Bronchial epithelial cell (primary cell): Measurements from ENCODE around the gene CTAGE8. TPM values are rescaled to one million over a fixed set of nuclear protein-coding genes. Genes with fewer than 3 reads are reported as not detected.
"Not testable (repeated sequence)": the region's sequence is repeated elsewhere in the genome, so short reads cannot be mapped to it uniquely, and the experiment has no call there.

Source experiments
- DNase-seq: peaks from one replicate; pipeline ENCODE4 v3.0.0-alpha.2; 2010; ENCODE audit warnings: low read depth
- FAIRE-seq: peaks from 2 replicates; lab custom pipeline; 2011; peaks lifted over from hg19 to GRCh38; lab: Jason Lieb, UNC
- H3K27me3 ChIP-seq: 2 replicates; pipeline ENCODE4 v1.5.1; 2011; ENCODE audit warnings: low read length; ENCODE audit not compliant: control insufficient read depth, insufficient read depth
- H3K36me3 ChIP-seq: 2 replicates; pipeline ENCODE4 v1.5.1; 2011; ENCODE audit warnings: low read length; ENCODE audit not compliant: control insufficient read depth, insufficient read depth
- H3K4me3 ChIP-seq: 2 replicates; pipeline ENCODE4 v1.5.1; 2011; ENCODE audit warnings: mild to moderate bottlenecking, low read depth, low read length, control low read depth
- total RNA-seq: library from RNA; depleted of rRNA; stranded (reverse); fragments of >200 nt; gene quantifications from 2 replicates; pipeline ENCODE4 v1.2.1, GENCODE V29; 2014

CTAGE8 gene
- total RNA-seq, 1 donor from 2014 or later, result 2.4 TPM

DNA sequence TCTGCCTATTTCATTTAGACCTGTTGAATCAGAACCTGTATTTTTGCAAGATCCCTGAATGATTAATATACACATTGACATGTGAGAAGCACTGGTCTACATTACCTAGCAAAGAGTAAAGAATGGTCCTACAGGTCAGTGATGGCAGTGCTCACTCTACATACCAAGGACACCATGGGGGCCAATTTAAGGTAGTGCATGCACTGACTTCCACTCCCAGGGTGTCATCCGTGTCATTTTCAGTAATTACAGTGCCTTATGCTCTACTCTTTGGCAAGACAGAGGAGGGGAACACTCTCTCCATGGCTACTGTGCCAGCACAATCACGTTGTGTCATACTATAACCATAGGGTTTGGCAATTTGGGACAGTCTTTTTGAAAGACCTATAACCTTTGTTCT, 23.7 kb downstream of the CTAGE8 start:
- not testable (repeated sequence) for DNase-seq, FAIRE-seq, H3K36me3 ChIP-seq, H3K27me3 ChIP-seq, H3K4me3 ChIP-seq

DNA sequence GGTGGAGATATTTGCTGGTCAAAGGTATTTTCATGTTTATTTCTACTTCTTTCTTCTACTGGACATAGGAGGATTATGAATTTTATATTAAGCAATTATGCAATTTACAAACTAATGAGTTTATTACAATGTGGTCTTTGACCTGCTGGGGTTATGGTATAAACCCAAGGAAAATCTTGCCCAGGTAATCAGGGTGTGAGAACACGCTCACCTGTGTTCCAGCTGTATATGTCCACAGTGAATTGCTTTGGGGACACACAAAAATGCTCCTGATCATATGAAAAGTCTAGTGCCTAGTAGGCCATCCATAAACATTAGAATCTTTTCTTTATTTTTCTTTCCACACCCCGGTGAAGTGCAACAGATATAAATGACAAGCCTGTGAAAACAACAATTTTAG, 29.7 kb downstream of the CTAGE8 start, which contains the start of gene OR2A42:
Gene OR2A42 (minus strand): TSS at position 241 of the 400 bp plus-strand sequence. CDS start 6,762 bp downstream, outside the sequence.
- not testable (repeated sequence) for DNase-seq, H3K27me3 ChIP-seq, H3K4me3 ChIP-seq, FAIRE-seq, H3K36me3 ChIP-seq

DNA sequence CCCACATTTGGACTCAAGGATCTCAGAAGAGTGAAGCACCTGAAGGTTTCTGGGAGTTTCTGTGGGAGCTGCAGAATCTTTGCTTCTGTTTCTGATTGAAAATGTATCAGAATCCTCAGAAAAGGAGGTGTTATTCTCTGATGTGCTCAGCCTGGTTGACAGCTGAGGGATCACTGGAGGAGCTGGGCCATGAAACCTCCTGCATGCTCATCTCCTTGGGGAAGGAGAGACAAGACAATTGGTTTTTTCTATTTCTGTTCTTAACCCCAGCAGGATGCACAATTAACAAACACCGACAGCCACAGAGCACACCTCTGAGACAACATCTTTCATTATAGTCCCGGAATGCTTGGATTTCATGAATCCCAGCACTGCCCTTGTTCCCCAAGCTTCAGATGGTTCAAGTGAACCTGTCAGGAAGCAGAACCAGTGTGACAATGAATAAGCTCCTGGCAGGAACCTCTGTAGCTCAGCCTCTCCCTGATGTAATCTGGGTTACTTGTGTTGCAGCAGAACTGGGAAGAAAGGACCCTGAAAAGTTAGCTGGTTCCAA, 30.5 kb downstream of the CTAGE8 start:
- FAIRE-seq, H3K4me3 ChIP-seq, H3K27me3 ChIP-seq, H3K36me3 ChIP-seq, DNase-seq: not testable (repeated sequence)

DNA sequence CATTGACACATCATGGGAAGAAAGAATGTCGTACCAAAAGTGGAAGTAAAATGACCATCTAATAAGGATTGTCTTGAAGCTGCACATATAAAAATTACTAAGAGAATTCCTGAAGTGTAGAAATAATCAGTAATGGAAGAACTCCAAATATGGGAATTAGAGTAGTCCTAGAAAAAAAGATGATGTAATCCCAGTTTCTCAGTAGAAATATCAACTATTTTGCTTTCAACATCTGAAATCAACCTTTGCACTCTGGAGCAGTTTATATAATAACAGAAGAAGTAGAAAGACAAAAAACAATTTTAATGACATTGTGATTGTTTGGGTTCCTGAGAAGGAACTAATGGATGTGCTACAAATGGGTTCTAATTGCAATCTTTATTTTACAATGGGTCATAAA, 36.0 kb downstream of the CTAGE8 start:
- not testable (repeated sequence) for DNase-seq, H3K4me3 ChIP-seq, FAIRE-seq

DNA sequence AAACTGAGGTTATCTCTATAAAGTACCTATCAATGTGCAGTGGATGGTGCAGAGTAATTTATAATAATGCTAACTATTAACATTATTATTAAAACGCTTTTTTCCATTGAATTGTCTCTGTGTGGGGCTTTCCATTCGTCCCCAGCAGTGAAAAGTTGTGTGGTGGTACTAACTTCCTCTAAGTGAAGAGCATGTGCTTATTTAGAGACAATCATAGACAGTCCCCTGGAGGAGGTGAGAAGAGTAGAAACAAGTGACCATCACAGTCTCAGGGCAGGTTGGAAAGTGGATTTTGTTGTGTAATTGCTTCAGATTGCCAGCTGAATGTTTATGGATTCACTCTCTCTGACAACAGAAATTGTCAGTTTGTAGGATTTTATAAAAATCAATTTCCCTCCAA, 38.1 kb downstream of the CTAGE8 start:
- not testable (repeated sequence) for H3K4me3 ChIP-seq, FAIRE-seq, H3K27me3 ChIP-seq, H3K36me3 ChIP-seq, DNase-seq

More for the DNA sequence above, 36.0 kb downstream of the CTAGE8 start:
- H3K27me3 ChIP-seq, H3K36me3 ChIP-seq: not testable (repeated sequence)

DNA sequence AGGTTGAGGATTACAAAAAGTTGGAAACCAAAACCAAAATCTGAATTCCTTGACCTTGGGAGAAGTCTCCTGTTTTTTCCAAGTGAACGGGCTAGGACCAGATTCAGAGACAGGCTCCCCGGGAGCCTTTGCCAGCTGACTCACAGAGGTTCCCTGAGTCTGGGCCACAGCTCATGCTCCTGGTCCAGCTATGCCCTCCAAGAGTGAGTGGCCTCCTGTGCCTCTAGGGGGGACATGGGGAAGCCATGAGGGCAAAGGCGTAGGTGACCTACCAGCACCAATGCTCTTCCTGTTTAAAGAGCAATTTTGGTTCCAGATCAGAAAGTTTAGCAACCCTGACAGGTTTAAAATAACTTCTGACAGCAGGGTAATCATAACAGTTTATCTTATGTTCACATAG, 40.3 kb downstream of the CTAGE8 start:
- FAIRE-seq, DNase-seq, H3K4me3 ChIP-seq, H3K27me3 ChIP-seq, H3K36me3 ChIP-seq: not testable (repeated sequence)

DNA sequence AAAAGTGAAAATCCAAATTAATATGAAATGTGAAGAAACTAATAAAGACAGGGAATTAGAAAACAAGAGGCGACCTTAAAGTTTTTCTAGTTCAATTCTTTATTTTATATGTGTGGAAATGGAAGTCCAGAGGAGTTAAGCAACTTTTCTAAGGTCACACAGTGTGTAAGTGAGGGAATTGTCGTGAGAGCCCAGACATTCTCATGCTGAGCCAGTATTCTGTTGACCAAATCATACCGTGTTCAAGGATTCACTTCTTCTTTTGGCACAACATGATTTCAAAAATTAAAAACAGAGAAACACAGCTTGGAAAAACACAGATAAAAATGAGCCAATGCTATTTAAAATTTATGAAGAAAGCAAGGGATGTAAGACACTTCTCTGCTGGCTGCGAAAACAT, 42.2 kb downstream of the CTAGE8 start:
- H3K36me3 ChIP-seq, DNase-seq, H3K27me3 ChIP-seq, FAIRE-seq, H3K4me3 ChIP-seq: not testable (repeated sequence)

DNA sequence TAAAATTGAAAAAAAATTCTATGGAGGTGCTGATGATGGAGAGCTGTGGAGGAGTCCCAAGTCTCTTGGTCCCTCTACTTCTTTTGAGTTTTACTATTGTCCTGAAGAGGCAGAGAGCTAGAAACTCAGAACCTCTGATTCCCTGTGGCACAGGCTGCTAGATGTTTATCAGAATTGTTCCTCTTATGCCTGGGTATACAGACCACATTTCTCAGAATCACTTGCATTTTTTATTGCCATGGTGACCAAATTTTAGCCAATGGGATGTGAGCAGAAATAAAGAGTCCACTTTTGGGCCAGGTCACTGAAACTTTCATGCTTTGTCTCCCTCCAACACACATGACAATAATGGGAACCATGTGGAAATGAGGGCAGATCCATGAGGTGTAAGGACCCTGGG, 45.4 kb downstream of the CTAGE8 start:
- not testable (repeated sequence) for H3K27me3 ChIP-seq, H3K36me3 ChIP-seq, FAIRE-seq, H3K4me3 ChIP-seq, DNase-seq

DNA sequence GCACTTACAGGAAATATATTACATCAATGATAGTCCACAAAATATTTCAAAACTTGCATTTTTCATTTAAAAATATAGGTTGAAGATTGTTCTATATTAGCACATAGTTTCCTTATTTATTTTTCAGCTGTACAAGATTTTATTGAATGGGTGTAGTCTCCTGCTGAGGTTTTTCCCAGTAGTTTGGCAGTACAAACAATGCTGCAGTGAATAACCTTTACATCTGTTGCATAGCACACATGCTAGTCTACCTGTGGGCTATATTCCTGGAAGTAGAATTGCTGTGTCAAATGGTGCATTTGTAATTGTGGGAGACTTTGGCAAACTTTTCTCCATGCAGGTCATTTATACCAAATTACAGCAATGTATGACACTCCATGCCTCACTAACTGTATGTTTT, 48.6 kb downstream of the CTAGE8 start:
- H3K4me3 ChIP-seq, H3K36me3 ChIP-seq, FAIRE-seq, H3K27me3 ChIP-seq, DNase-seq: not testable (repeated sequence)

DNA sequence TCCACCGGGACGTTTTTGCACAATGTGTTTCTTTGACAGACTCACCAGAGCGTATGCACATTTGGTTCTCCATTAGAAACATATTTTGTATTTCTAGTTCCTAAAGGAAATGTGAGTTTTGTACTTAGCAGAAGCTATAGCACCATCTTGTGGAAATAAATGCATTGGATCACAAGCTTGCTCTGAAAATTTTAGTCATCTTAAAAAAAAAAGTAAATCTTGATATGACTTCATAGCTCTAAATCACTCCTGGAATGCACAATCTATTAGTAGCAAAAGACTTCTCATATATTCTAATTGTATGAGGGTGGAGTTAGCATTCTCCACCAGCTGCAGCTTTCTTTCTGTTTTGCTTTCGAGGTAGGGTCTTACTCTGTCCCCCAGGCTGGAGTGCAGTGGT, 49.9 kb downstream of the CTAGE8 start:
- H3K27me3 ChIP-seq, FAIRE-seq, H3K4me3 ChIP-seq: not testable (repeated sequence)

DNA sequence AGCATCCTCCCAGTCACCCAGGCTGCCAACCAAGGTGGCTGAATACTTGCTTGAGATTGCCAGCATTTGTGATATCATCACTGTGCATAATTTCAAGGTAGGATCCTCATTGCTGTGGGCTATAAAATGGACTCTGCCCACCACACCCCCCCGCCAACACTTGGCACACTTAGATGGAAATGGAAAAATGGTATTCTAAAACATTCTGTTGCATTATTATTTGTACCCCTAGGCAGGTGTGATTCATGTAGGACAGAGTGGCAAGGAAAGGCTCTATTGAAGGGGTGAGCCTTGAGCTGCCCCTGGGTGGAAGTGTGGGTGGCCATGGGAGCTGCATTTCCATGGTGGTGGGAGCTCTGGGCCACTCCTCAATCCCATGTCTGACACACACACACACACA, 50.5 kb downstream of the CTAGE8 start:
- FAIRE-seq, H3K4me3 ChIP-seq, H3K27me3 ChIP-seq, DNase-seq, H3K36me3 ChIP-seq: not testable (repeated sequence)

More for the DNA sequence above, 49.9 kb downstream of the CTAGE8 start:
- H3K36me3 ChIP-seq, DNase-seq: not testable (repeated sequence)

DNA sequence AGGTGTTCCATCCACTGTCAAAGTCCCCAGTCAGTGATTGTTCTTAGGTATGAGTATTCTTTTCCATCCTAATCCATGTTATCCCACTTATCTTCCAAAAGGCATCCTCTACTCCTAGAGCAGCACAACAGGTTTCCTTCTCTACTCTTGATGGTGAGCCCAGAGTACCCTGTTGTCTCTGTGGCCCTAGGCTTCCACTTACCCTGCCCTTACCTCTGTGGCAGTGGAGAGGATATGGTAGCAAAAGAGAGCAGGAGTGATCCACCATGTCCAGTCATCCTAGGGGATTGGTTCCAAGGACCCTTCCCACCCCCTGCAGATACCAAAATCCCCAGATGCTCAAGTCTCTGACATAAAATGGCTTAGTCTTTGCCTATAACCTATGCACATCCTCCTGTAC, 51.9 kb downstream of the CTAGE8 start:
- not testable (repeated sequence) for H3K36me3 ChIP-seq, DNase-seq, FAIRE-seq, H3K27me3 ChIP-seq, H3K4me3 ChIP-seq

Other genes with a start within 250 kb of the CTAGE8 start
- gene OR2A5, start 220.3 kb downstream of the CTAGE8 start, total RNA-seq, result not detected in 2 replicates
- not detected in 2 replicates for gene OR2A25, start 199.5 kb downstream of the CTAGE8 start, total RNA-seq
- gene OR2A12, start 183.0 kb downstream of the CTAGE8 start, total RNA-seq, result not detected in 2 replicates
- gene OR2A2, start 159.7 kb downstream of the CTAGE8 start, total RNA-seq, result not detected in 2 replicates
- not detected in 2 replicates for gene OR2A14, start 146.1 kb downstream of the CTAGE8 start, total RNA-seq
- gene CTAGE4, start 85.8 kb downstream of the CTAGE8 start, total RNA-seq, result 0.53 and 2.2 TPM in 2 replicates
- gene ARHGEF35, start 73.5 kb downstream of the CTAGE8 start, total RNA-seq, result 25.8 and 30.3 TPM in 2 replicates
- gene OR2A42, start 29.7 kb downstream of the CTAGE8 start, total RNA-seq, result not detected in 2 replicates
- 0.53 and 1.7 TPM in 2 replicates for gene OR2A7, start 4.5 kb downstream of the CTAGE8 start, total RNA-seq
- not detected in 2 replicates for gene OR2A1, start 43.1 kb upstream of the CTAGE8 start, total RNA-seq
- gene ARHGEF5, start 86.1 kb upstream of the CTAGE8 start, total RNA-seq, result 10.5 and 14.3 TPM in 2 replicates
- gene NOBOX, start 134.4 kb upstream of the CTAGE8 start, total RNA-seq, result not detected in 2 replicates